ENCODE measurements around the gene ARHGEF25.
"Not testable (repeated sequence)": the region's sequence is repeated elsewhere in the genome, so short reads cannot be mapped to it uniquely, and the experiment has no call there.

Gene ARHGEF25

GRCh38 chr12:57611108-57611826, at the start of gene ARHGEF25:
TSS of gene ARHGEF25 (plus strand) at chr12:57611435. CDS start at chr12:57611895, 460 bp downstream.
- peak; percentile 57 for DNase-seq

- DNase-seq = no peak
Measured at GRCh38 chr12:57563358-57563757, 47.9 kb upstream of the ARHGEF25 start.

GRCh38 chr12:57564178-57564740, 47.0 kb upstream of the ARHGEF25 start:
- DNase-seq = no peak

GRCh38 chr12:57568838-57569237, 42.4 kb upstream of the ARHGEF25 start:
- DNase-seq = no peak

DNA sequence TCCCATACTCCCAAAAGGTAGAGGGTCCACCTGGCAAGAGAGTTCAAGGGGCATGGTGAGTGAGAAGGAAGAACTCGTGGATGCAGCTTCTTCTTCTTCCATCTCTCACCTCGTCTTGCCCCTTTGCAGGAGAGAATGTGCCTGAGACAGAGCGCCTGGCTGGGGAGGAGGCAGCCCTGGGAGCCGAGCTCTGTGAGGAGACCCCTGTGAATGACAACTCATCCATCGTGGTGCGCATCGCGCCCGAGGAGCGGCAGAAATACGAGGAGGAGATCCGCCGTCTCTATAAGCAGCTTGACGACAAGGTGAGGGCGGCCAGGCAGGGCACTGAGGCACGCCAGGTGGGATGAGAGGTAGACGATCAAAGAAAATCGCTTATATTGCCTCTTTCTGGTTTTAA, 41.4 kb upstream of the ARHGEF25 start:
- DNase-seq = no peak

- DNase-seq = not testable (repeated sequence)
Measured at GRCh38 chr12:57570438-57570837, 40.8 kb upstream of the ARHGEF25 start.

DNA sequence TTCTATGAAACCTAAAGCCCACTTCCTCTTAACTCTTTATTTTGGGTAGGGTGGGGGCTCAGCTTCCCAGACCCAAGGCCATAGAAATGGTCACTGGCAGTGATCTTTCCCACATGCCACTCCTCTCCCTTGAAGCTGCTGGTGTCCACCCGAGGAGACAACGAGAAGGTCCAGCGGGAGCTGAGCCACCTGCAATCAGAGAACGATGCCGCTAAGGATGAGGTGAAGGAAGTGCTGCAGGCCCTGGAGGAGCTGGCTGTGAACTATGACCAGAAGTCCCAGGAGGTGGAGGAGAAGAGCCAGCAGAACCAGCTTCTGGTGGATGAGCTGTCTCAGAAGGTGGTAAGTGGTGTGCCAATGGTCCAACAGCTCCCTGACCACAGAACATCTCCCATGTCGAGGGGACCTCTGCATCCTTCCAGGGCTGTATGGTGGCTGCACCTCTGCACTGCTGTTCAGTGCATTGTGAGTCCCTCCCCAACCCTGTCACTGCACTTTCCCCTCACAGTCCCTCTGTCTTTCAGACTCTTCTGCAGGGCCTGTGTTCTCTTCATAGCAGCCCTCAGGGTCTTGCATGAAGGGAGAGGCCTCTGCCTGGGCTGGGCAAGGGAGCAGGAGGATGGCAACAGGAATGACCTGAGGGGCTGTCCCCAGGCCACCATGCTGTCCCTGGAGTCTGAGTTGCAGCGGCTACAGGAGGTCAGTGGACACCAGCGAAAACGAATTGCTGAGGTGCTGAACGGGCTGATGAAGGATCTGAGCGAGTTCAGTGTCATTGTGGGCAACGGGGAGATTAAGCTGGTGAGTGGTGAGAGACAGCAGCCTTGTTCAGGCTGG, 39.1 kb upstream of the ARHGEF25 start:
- no peak for DNase-seq

- no peak for DNase-seq
Measured at GRCh38 chr12:57574795-57575194, 36.4 kb upstream of the ARHGEF25 start.

GRCh38 chr12:57575771-57576612, 35.2 kb upstream of the ARHGEF25 start:
- no peak for DNase-seq

DNA sequence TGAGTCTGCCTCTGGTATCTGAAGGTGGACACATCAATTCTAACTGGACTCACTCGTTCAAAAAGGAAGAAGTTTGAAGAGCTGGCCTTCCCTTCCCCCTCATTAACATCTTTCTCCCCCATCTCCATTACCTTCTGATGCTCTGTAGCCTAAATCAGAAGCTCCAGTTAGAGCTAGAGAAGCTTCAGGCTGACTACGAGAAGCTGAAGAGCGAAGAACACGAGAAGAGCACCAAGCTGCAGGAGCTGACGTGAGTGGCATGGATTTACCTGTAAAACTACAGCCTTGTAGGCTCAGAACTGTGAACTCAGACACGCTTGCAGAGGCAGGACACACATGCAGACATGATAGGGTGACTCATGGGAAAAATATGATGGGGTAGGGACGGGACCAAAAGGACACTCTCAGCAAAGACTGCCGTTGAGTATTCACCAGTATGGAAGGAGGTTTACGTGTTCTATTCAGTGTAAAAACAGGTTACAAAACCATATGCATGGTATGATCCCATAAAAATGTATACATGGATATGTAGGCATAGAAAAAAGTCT, 34.5 kb upstream of the ARHGEF25 start:
- DNase-seq = no peak

DNA sequence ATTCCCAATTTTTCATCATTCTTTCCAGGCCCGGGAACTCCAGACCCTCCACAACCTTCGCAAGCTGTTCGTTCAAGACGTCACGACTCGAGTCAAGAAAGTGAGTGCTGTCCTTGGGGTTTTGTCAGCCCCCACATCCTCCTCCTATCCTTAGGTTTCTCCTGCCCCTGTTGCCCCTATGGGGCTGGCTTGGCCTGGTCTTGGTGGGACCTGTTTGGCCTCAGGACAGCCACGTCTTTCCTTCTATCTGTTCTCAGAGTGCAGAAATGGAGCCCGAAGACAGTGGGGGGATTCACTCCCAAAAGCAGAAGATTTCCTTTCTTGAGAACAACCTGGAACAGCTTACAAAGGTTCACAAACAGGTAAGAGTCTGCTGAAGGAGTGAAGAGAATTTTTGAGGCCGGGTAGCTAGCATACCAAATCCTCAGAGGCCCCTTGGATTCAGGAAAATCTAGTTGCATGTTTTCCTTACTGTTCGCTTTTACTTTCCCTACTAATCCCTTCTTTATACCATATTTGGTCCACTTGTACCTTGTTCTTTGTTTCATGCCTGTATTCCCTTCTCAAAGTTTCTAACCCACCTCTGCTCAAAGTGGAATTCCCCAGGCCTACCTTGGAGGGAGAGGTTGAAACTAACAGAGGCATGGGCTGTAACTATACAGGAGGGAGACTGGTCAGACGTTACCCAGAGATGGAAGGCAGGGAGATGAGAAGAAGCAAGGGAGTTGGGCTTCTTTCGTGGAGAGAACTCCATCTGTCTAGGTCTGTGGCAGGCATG, 33.1 kb upstream of the ARHGEF25 start:
- no peak for DNase-seq

GRCh38 chr12:57579011-57579410, 32.2 kb upstream of the ARHGEF25 start:
- DNase-seq = no peak

- no peak for DNase-seq
Measured at GRCh38 chr12:57579677-57580465, 31.4 kb upstream of the ARHGEF25 start.

DNA sequence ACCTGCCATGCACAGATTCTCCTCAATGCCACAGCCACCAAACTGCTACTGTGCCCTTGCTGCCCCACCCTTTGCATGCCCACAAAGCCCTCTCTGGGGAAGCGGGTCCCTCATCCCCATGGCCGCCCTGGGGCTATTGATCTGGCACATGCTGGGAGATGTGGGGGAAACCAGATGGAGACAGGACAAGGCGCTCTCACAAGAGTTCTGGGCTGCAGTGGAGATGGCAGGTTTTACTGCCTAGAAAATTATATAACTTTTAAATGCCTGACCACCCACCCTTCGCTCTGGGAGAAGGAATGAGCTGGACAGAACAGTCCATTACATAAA, 30.8 kb upstream of the ARHGEF25 start:
- DNase-seq = no peak

GRCh38 chr12:57581802-57582201, 29.4 kb upstream of the ARHGEF25 start:
- DNase-seq = no peak

GRCh38 chr12:57582440-57582839, 28.8 kb upstream of the ARHGEF25 start:
- no peak for DNase-seq

GRCh38 chr12:57583008-57583831, 28.0 kb upstream of the ARHGEF25 start:
- DNase-seq = peak; percentile 91

DNA sequence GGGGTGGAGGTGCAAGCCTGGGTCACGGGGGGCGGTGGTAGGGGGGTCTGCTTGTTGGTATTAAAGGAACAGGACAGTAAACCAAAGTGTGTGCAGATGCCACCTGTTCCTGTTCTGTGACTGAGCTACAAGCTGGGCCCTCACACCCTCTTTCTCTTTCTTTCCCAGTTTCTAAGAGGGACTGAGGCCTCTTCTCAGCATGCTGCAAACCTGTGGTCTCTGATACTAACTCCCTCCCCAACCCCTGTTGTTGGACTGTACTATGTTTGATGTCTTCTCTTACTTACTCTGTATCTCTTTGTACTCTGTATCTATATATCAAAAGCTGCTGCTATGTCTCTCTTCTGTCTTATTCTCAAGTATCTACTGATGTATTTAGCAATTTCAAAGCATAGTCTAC, 27.2 kb upstream of the ARHGEF25 start:
- DNase-seq = no peak

DNA sequence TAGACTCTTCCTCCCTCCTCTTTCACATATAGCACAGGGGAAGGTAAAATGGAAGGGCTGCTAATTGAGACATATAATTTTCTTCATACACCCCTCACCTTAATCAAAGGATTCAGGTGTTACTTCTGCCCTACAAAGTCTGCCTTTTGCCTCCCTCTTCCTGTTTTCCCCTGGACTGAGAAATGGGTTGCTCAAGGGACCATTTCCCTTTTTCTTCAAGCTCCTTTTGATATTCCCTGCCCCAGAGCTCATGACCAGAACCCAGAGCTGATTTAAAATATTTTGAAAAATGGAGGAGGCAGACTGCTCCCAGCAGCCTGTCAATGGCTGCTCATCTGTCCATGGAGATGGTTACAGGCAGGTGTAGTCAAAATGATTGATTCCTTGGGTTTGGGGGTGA, 26.5 kb upstream of the ARHGEF25 start:
- no peak for DNase-seq

GRCh38 chr12:57585156-57585555, 26.1 kb upstream of the ARHGEF25 start:
- no peak for DNase-seq

All from OCI-M1 (cell line).